Activated CD4-positive, CD25-positive, alpha-beta regulatory T cell treated with anti-CD3 and anti-CD28 coated beads, Interleukin-2, amount 50 U/mL, for 24 hours (primary cell): Measurements from ENCODE around the gene GRK6.

Experiments
- ATAC-seq, 2 donors: fragments of 150-1000 bp; cut with Tn5 transposase; one replicate each; pipeline ENCODE4 v1.10.0; 2021; ENCODE audit warnings: mild to moderate bottlenecking in 1 of 2, moderate library complexity in 1 of 2

The GRK6 gene

GRCh38 chr5:177487975-177488374, 61.5 kb downstream of the GRK6 start:
- ATAC-seq: no peak

- no peak for ATAC-seq
These were observed 62.7 kb downstream of the GRK6 start for GRCh38 chr5:177489119-177489716.

- no peak for ATAC-seq
These were observed 64.0 kb downstream of the GRK6 start for GRCh38 chr5:177490311-177490991.

- ATAC-seq: no peak
These were observed 64.5 kb downstream of the GRK6 start for GRCh38 chr5:177490992-177491391.

- no peak for ATAC-seq
These were observed 65.0 kb downstream of the GRK6 start for GRCh38 chr5:177491429-177491945.

- ATAC-seq: no peak
These were observed 65.7 kb downstream of the GRK6 start for GRCh38 chr5:177491983-177492746.
